GM18861 (cell line): ENCODE data around the gene DAZL.

Experiments
- ATAC-seq: cut with Tn5 transposase; IDR thresholded peaks from one replicate; pipeline ENCODE4 v1.9.1; 2021; ENCODE audit not compliant: unreplicated experiment

DAZL gene

DNA sequence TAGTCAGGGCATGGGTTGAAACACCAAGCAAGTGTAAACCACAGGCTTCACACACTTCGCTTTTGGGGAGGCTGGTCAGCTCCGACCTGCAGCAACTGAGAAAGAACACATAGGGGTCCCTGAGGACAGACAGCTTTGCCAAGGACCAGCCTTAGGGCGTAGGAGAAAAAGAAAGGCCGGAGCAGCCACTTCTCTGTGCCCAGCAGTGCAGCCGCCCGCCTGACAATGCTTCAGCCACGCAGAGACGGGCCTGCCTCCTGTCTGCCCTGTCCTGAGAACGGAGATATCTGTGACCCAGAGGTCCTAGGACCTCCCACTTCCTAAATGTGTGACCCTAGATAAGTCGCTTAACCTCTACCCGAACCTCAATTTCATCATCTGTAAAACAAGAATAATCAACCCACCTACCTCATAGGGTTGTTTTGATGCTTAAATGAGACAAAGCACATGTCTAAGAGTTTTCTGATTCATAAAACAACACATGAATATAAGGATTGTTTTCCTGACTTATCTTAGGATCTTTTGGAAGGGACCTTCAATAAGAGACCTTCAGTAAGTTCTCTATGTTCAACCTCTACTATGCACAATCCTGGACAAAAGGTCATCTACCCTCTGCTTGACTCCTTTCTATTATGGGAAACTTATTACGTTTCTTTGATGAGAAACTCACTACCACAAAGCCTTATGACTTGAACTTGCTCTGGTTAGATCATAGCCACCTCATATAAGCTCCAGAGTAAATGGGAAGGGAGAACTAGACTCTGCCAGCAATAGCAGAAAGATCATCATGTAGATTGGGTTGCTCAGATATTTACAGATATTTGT lies 58.8 kb downstream of the DAZL start:
- no peak for ATAC-seq

DNA sequence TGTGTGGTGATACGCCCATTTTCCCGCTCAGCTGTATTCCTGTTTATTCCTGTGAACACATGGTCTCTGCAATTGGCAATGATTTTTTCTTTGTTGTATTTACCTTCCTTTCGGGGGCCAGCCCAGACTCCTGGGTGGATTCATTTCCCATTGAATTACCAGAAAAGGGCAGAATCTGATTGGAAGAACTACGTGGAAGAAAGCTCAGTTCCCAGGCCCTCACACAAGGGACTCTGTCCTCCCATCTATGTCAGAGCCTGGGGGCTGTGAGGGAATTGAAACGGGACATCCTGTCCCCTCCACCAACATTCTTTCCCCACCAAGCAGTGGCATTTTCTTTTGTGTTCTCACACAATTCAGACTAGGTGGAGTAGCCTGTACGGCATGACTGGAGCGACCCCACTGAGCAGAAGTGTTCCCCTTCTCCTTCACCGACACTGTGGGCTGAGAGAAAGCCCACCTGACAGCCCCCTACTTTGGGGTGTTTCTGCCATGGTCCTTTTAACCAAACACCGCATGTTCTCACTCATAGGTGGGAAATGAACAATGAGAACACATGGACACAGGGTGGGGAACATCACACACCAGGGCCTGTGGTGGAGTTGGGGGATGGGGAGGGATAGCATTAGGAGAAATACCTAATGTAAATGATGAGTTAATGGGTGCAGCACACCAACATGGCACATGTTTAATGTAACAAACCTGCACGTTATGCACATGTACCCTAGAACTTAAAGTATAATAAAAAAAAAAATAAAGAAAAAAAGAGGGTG lies 59.6 kb downstream of the DAZL start:
- no peak for ATAC-seq

DNA sequence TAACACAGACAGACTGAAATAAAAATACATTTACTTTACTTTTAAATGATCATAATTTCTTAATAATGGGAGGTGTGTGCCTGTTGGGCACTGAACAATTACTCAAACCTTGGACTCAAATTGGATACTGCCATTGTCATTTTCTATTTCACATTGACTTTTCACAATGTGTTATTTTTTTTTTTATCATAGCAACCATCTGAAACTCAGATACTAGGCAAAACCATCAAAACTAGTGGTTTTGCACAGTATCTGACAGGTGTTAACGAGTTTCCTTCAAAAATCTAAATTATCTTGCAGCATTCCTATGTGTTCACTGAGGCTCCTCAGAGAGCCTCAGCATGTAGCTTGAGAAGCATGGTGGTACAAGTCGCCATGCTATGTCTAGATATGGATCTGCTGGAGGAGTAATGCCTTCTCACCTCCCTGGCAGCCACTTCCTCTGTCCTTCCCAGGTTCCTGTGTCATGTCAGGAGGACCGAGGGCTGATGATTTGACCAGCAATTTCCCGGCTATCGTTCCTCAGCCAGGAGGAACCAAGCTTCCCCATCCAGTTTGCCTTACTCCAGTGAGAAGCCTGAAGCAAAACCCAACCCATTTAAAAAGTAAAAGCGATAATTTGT lies 61.9 kb downstream of the DAZL start:
- no peak for ATAC-seq

DNA sequence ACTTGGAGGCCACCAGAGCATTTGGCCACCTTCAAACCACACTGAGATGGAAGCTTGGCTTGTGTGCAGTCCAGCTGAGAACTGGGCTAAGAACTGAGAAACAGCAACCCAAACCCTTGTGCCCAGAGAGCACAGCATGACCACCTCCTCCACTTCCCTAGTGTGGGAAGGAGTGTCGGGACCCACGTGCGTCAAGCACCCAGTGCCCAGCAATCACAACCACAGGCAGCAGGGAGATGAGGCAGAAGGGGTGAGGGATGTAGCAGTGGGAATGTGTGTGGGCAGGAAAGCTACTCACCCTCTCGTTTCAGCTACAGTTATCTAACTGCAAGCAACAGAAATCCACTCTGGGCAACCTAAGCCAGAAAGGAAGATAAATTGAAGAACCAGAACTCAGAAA lies 66.7 kb downstream of the DAZL start:
- ATAC-seq: no peak

DNA sequence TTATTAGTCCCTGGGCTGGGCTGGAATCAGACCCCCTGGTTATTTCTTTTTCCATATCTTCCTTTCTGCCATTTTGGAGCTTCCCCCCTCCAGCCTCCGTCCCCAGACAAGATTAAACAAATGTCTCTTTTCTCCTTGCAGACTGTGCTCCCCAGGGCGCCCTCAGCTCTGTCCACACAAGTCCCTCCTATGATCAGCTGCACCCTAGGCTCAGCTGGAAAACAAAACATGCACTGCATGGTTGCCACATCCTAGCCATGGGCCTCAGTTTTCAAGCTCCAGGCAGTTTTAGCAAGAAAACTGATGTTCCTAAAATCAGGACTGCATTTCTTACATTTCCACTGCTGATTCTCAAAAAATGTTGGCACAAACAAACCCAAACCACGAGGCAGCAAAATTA lies 68.2 kb downstream of the DAZL start:
- ATAC-seq: no peak
